Cardiac fibroblast (primary cell): ENCODE results near the gene THADA.
A peak's percentile ranks its signal among the peaks of the same experiment; 100 is the strongest.
"Not testable (repeated sequence)": the region's sequence is repeated elsewhere in the genome, so short reads cannot be mapped to it uniquely, and the experiment has no call there.

Experiments
- DNase-seq, 2 donors: peaks; one replicate each; pipeline versions ENCODE4 v3.0.0 to v3.0.0-alpha.2; 2010; ENCODE audit warnings: low read depth in 2 of 2
- H3K4me3 ChIP-seq, 2 donors: replicated peaks in 1 of 2; 1 replicate in 1 of 2; 2 replicates in 1 of 2; pipeline ENCODE4 v1.5.1; 2011; ENCODE audit warnings: low read depth in 2 of 2, low read length in 2 of 2, mild to moderate bottlenecking in 2 of 2, moderate library complexity in 1 of 2
- CTCF ChIP-seq: IDR thresholded peaks from one replicate; pipeline ENCODE4 v1.5.1; 2011; ENCODE audit warnings: low read depth, mild to moderate bottlenecking, low read length, inconsistent platforms

The THADA gene

GRCh38 chr2:43300222-43300621, 295.6 kb downstream of the THADA start:
- DNase-seq = no peak
- TF ChIP-seq CTCF = no peak
- H3K4me3 ChIP-seq = no peak overlapping the region

- TF ChIP-seq CTCF = no peak
- no peak overlapping the region for H3K4me3 ChIP-seq
- DNase-seq = no peak
Measured at GRCh38 chr2:43298500-43298899, 297.3 kb downstream of the THADA start.

GRCh38 chr2:43297740-43298139, 298.1 kb downstream of the THADA start:
- H3K4me3 ChIP-seq, DNase-seq: not testable (repeated sequence)

GRCh38 chr2:43294973-43295603, 300.8 kb downstream of the THADA start:
- no peak for TF ChIP-seq CTCF
- DNase-seq = no peak
- no peak overlapping the region for H3K4me3 ChIP-seq

- TF ChIP-seq CTCF = no peak
- DNase-seq = peak; percentile 98 to 99
- no peak overlapping the region for H3K4me3 ChIP-seq
Measured at GRCh38 chr2:43293744-43294695, 301.8 kb downstream of the THADA start.

GRCh38 chr2:43292851-43293743, 302.7 kb downstream of the THADA start:
- no peak for DNase-seq
- no peak for TF ChIP-seq CTCF
- no peak overlapping the region for H3K4me3 ChIP-seq
